Measurements from ENCODE around the gene SERAC1. TPM values are rescaled to one million over a fixed set of nuclear protein-coding genes. Genes with fewer than 3 reads are reported as not detected.

The SERAC1 gene
- total RNA-seq: 3.4 and 3.6 TPM in 2 replicates

GRCh38 chr6:158168040-158168289, at the start of gene SERAC1:
Gene SERAC1, minus strand, starts transcription at chr6:158168262. Its CDS starts 9,899 bp downstream, at chr6:158158363.

Other genes with a start within 250 kb of the SERAC1 start
- gene SYNJ2, start 186.4 kb downstream of the SERAC1 start, total RNA-seq: 12.4 and 12.8 TPM in 2 replicates
- 3.3 and 4.9 TPM in 2 replicates for gene GTF2H5, start 88 bp upstream of the SERAC1 start, total RNA-seq
- gene TULP4, start 144.2 kb upstream of the SERAC1 start, total RNA-seq: 18.0 and 18.8 TPM in 2 replicates

Measured in bronchus fibroblast of lung (primary cell).